ENCODE measurements around the gene GPR153. TPM values are rescaled to one million over a fixed set of nuclear protein-coding genes. Genes with fewer than 3 reads are reported as not detected.

GPR153 gene
- total RNA-seq, 3 donors from 2014 or later, result 20.2 to 28.3 (median 20.4) TPM

DNA sequence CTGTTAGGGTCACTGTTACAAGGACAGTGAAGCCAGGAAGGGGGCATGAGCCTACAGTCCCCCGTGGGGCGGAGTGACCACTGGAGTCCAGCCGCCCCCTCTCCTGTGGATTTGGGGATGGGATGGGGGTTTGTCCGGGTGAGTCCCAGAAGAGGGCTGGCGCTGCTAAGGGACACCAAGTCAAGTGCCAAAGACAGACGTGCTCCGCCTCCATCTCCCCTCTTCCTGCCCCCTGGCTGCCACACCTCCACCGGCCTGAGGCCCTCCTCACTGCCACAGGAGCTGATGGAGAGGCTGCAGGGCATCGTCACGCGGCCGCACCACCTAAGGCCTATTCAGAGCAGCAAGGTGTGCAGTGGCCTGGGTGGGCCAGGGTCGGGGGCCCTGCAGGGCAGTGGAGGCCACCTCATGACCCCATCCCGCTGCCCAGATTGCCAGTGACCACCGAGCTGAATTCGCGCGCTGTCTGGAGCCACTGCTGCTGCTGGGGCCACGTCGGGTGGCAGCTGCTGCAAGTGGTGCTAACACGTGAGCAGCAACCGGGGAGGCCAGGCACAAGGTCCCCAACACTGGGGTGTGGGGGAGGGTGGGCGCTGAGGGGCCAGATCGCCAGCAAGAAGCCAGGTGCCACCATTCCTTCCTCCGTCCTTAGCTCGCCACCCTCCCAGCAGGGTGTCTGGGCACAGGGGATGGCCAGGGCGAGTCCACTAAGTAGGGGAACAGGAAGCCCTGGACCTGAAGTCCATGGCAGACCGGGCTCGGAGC is 50.1 kb downstream of the GPR153 start:
- TF ChIP-seq, protein P1, sequence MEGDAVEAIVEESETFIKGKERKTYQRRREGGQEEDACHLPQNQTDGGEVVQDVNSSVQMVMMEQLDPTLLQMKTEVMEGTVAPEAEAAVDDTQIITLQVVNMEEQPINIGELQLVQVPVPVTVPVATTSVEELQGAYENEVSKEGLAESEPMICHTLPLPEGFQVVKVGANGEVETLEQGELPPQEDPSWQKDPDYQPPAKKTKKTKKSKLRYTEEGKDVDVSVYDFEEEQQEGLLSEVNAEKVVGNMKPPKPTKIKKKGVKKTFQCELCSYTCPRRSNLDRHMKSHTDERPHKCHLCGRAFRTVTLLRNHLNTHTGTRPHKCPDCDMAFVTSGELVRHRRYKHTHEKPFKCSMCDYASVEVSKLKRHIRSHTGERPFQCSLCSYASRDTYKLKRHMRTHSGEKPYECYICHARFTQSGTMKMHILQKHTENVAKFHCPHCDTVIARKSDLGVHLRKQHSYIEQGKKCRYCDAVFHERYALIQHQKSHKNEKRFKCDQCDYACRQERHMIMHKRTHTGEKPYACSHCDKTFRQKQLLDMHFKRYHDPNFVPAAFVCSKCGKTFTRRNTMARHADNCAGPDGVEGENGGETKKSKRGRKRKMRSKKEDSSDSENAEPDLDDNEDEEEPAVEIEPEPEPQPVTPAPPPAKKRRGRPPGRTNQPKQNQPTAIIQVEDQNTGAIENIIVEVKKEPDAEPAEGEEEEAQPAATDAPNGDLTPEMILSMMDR (IDR thresholded peaks at IDR 0.05), result no peak
- Histone ChIP-seq H3K36me3 (ENCODE audit: low read depth) (no peaks in the 10 kb centered on the region), H3K4me1 (ENCODE audit: low read depth) (peaks cover 24% of the 10 kb centered on the region), H3K4me3 (no peak overlapping the region), H3K9me3 (no peaks in the 10 kb centered on the region)
- intact Hi-C loops (cut with DNase I, micrococcal nuclease), result no loop called here
- no peak for ATAC-seq
- DNase-seq, result no peak

DNA sequence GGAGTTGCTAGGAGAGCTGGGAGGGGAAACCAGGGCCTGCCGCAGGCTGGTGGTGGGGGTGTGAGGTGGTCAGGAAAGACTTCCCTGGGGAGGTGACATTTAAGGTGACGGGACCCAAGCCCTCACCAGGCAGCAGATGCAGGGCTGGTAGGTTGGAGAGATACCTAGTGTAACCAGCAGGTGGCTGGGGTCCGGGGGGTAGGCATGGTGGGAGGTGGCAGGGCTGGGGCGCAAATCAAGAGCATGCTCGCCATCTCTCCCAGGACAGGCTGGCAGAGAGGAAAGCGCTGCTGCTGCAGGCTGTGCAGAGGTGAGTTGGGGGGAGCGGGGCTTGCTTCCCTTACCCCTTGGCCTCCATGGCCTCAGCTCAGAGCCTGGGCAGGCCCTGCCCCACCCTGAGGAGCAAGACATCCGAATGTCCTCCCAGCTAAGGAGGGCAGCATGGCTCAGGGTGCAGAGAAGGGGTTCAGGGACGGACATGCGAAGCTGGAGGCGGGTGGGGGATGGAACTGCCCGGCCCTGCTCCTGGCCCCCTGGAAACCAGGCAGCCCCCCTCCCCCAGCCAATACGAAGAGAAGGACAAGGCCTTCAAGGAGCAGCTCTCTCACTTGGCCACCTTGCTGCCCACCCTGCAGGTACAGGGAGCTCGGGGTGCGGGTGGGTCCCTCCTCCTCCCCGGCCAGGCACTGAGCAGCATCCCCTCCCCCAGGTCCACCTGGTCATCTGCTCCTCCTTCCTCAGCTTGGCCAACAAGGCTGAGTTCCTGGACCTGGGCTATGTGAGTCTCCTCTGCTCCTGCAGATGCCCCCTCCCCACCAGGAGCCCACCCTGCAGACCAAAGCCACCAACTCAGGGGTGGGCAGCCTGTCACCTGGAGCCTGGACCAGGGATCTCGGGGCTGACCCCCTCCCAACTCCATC is 51.0 kb downstream of the GPR153 start:
- Histone ChIP-seq H3K36me3 (ENCODE audit: low read depth) (no peaks in the 10 kb centered on the region), H3K9me3 (no peaks in the 10 kb centered on the region), H3K4me1 (ENCODE audit: low read depth) (peaks cover 29% of the 10 kb centered on the region), H3K4me3 (no peak overlapping the region)
- no peak for DNase-seq
- TF ChIP-seq, protein P1 (IDR thresholded peaks at IDR 0.05), result no peak
- no peak for ATAC-seq
- intact Hi-C loops (cut with DNase I, micrococcal nuclease), result no loop called here

DNA sequence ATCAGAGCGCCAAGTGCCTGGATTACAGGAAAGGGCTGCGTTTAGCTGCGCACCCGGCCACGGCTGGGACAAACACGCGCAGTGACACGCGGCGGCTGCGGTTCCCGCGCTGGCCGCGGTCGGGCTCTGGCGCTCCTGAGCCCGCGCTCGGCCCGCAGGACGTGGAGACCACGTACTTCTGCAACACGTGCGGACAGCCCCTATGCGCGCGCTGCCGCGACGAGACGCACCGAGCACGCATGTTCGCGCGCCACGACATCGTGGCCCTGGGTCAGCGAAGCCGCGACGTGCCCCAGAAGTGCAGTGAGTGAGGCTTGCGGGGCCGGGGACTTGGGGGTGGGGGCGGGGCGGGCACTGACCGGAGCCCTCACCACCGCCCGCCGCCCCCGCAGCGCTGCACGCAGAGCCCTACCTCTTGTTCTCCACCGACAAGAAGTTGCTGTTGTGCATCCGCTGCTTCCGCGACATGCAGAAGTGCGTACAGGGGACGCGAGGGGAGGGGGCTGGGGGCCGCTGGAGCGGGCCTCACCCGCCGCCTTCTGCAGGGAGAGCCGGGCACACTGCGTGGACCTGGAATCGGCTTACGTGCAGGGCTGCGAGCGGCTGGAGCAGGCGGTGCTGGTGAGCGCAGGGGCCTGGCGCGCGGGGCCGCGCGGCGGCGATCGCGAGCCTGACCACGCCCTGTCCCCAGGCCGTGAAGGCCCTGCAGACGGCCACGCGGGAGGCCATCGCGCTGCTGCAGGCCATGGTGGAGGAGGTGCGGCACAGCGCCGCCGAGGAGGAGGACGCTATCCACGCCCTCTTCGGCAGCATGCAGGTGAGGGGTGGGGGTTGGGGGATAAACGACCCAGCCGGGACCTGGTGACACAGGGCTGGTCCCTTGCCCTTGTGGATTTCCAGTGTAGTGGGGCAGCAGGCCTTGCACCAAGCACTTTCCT is 51.9 kb downstream of the GPR153 start:
- Histone ChIP-seq H3K9me3 (no peaks in the 10 kb centered on the region), H3K36me3 (ENCODE audit: low read depth) (no peaks in the 10 kb centered on the region), H3K4me1 (ENCODE audit: low read depth) (peaks cover 32% of the 10 kb centered on the region), H3K4me3 (no peak overlapping the region)
- intact Hi-C loops (cut with DNase I, micrococcal nuclease), result no loop called here
- ATAC-seq (peak; percentile 66), DNase-seq (peak; percentile 34 to 72 (median 66))
- TF ChIP-seq, protein P1 (IDR thresholded peaks at IDR 0.05), result peak; percentile 42

DNA sequence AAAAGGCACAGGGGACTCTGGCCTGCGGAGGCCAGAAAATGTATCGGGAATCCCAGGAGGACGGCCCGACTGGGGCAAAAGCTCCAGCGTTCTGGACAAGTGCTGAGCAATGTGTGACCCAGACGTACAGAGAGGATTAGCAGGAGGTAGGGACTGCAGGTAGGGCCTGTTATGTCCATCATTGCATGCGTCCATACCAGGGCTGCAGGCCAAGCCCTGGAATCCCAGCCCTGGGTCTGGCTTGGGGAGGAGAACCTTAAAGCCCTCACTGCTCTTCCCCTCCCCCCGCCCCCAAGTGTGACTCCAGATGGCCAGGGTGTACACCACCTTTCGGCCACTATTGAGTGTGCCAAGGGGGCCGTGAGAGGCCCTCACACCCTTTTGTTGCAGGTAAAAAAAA is 53.0 kb downstream of the GPR153 start:
- Histone ChIP-seq H3K36me3 (ENCODE audit: low read depth) (no peaks in the 10 kb centered on the region), H3K4me1 (ENCODE audit: low read depth) (peaks cover 32% of the 10 kb centered on the region), H3K4me3 (no peak overlapping the region), H3K9me3 (no peaks in the 10 kb centered on the region)
- intact Hi-C loops (cut with DNase I, micrococcal nuclease), result no loop called here
- DNase-seq (no peak), ATAC-seq (no peak)
- TF ChIP-seq, protein P1 (IDR thresholded peaks at IDR 0.05), result no peak

All from mucosa of descending colon (tissue), 3 donors.